Mucosa of descending colon (tissue), 3 donors: ENCODE data around the gene C1QL1. TPM values are rescaled to one million over a fixed set of nuclear protein-coding genes. Genes with fewer than 3 reads are reported as not detected.

Source experiments
- ATAC-seq: fragments of 200-7000 bp; cut with Tn5 transposase; one replicate; pipeline ENCODE4 v1.9.1; 2020; ENCODE audit warnings: mild to moderate bottlenecking, moderate library complexity
- DNase-seq, 3 donors: peaks; one replicate each; pipeline ENCODE4 v3.0.0-alpha.2; 2020
- H3K36me3 ChIP-seq: fragments of 200-600 bp; one replicate; pipeline ENCODE4 v1.8.0; 2021; ENCODE audit warnings: low read depth, mild to moderate bottlenecking
- H3K4me1 ChIP-seq: fragments of 200-600 bp; one replicate; pipeline ENCODE4 v1.8.0; 2021; ENCODE audit warnings: low read depth, mild to moderate bottlenecking
- H3K4me3 ChIP-seq: fragments of 200-600 bp; one replicate; pipeline ENCODE4 v1.8.0; 2021; ENCODE audit warnings: mild to moderate bottlenecking
- H3K9me3 ChIP-seq: fragments of 200-600 bp; one replicate; pipeline ENCODE4 v1.8.0; 2021; ENCODE audit warnings: mild to moderate bottlenecking
- intact Hi-C, 2 donors: fragments of 100-400 bp; cut with DNase I in 1 of 2; cut with micrococcal nuclease in 1 of 2; formaldehyde crosslinking; loops; one replicate each; pipeline versions ENCODE4 v1.11.0 to v1.11.1; 2022; cut with DNase I, micrococcal nuclease
- total RNA-seq, 3 donors: library from RNA; stranded (reverse); fragmentation: NEBNext Ultra II Directional in 2 of 3; extraction: Animal tissue kit (Norgen Biotek cat#: 25700) in 2 of 3; gene quantifications; one replicate each; pipeline versions ENCODE4 v1.2.1 to v1.2.4, GENCODE V29; 2021 to 2023
- TF ChIP-seq, protein P1 (sequence below): fragments of 200-600 bp; IDR thresholded peaks from one replicate; pipeline ENCODE4 v1.8.0; 2022; ENCODE audit warnings: antibody characterized with exemption, mild to moderate bottlenecking
- donor health status: DM: no; HTN: no; CAD: no; lungs with moderate emphysema.
- donor health status: DM: no; HTN: no; CAD: no.
- donor health status: DM: no; HTN: yes; CAD: no.

C1QL1 gene
- total RNA-seq, 3 donors from 2014 or later: 0.29 to 6.5 (median 0.60) TPM

- no peaks in the 10 kb centered on the region for H3K36me3 ChIP-seq
- H3K4me3 ChIP-seq: no peak overlapping the region
- TF ChIP-seq, protein P1, sequence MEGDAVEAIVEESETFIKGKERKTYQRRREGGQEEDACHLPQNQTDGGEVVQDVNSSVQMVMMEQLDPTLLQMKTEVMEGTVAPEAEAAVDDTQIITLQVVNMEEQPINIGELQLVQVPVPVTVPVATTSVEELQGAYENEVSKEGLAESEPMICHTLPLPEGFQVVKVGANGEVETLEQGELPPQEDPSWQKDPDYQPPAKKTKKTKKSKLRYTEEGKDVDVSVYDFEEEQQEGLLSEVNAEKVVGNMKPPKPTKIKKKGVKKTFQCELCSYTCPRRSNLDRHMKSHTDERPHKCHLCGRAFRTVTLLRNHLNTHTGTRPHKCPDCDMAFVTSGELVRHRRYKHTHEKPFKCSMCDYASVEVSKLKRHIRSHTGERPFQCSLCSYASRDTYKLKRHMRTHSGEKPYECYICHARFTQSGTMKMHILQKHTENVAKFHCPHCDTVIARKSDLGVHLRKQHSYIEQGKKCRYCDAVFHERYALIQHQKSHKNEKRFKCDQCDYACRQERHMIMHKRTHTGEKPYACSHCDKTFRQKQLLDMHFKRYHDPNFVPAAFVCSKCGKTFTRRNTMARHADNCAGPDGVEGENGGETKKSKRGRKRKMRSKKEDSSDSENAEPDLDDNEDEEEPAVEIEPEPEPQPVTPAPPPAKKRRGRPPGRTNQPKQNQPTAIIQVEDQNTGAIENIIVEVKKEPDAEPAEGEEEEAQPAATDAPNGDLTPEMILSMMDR: no peak
- intact Hi-C loops: no loop called here
- H3K4me1 ChIP-seq: peaks cover 6% of the 10 kb centered on the region
- ATAC-seq: no peak
- DNase-seq: peak in 1 of 3 donors; percentile 4
- H3K9me3 ChIP-seq: no peaks in the 10 kb centered on the region
Measured at GRCh38 chr17:44914148-44914547, 54.0 kb downstream of the C1QL1 start.

- no peaks in the 10 kb centered on the region for H3K9me3 ChIP-seq
- DNase-seq: peak in 1 of 3 donors; percentile 9
- no peak overlapping the region for H3K4me3 ChIP-seq
- H3K4me1 ChIP-seq: peaks cover 6% of the 10 kb centered on the region
- H3K36me3 ChIP-seq: no peaks in the 10 kb centered on the region
- intact Hi-C loops: no loop called here
- TF ChIP-seq, protein P1: no peak
- ATAC-seq: no peak
Measured at GRCh38 chr17:44913676-44914075, 54.4 kb downstream of the C1QL1 start.

- intact Hi-C loops: no loop called here
- no peaks in the 10 kb centered on the region for H3K9me3 ChIP-seq
Measured at GRCh38 chr17:44912763-44913544, 55.1 kb downstream of the C1QL1 start.

DNA sequence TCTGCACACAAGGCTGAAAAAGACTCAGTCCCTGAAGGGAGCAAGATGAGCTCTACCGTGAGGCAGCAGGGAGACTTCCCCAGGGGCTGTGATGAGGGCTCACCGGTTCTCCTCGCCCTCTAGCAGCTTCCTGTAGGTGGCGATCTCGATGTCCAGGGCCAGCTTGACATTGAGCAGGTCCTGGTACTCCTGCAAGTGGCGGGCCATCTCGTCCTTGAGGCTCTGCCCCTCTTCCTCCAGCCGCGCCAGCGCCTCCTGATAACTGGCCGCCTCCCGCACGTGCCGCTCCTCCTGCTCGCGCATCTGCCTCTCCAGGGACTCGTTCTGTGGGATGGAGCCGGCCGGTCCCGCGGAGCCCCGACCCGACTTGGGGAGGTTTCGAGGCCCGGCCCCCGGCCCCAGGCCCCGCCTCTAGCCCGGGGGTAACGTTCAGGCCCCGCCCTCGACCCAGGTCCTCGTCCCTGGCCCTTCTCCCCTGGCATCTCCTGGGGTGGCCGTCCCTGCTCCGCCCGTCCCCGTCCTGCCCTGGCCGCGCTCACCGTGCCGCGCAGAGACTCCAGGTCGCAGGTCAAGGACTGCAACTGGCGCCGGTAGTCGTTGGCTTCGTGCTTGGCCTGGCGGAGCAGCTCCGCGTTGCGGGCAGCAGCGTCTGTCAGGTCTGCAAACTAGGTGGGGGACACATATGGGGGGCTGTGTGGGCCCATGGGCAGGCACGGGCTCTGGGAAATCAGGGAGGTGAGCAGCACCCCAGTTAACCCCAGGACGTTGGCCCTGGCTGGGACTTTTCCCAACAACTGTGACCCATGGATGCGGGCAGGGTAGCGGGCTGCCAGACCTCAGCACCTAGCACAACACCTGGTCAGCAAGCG is 56.7 kb downstream of the C1QL1 start:
- intact Hi-C loops: no loop called here
- Histone ChIP-seq H3K4me3 (no peak overlapping the region), H3K36me3 (no peaks in the 10 kb centered on the region), H3K4me1 (peaks cover 6% of the 10 kb centered on the region), H3K9me3 (no peaks in the 10 kb centered on the region)
- TF ChIP-seq, protein P1: peak; percentile 39
- DNase-seq (peak in 2 of 3 donors; percentile 75 to 76), ATAC-seq (peak; percentile 81)

More at GRCh38 chr17:44912763-44913544, 55.1 kb downstream of the C1QL1 start:
- Histone ChIP-seq H3K4me3 (no peak overlapping the region), H3K4me1 (peaks cover 6% of the 10 kb centered on the region), H3K36me3 (no peaks in the 10 kb centered on the region)
- TF ChIP-seq, protein P1: no peak
- ATAC-seq (no peak), DNase-seq (peak in 1 of 3 donors; percentile 21)

DNA sequence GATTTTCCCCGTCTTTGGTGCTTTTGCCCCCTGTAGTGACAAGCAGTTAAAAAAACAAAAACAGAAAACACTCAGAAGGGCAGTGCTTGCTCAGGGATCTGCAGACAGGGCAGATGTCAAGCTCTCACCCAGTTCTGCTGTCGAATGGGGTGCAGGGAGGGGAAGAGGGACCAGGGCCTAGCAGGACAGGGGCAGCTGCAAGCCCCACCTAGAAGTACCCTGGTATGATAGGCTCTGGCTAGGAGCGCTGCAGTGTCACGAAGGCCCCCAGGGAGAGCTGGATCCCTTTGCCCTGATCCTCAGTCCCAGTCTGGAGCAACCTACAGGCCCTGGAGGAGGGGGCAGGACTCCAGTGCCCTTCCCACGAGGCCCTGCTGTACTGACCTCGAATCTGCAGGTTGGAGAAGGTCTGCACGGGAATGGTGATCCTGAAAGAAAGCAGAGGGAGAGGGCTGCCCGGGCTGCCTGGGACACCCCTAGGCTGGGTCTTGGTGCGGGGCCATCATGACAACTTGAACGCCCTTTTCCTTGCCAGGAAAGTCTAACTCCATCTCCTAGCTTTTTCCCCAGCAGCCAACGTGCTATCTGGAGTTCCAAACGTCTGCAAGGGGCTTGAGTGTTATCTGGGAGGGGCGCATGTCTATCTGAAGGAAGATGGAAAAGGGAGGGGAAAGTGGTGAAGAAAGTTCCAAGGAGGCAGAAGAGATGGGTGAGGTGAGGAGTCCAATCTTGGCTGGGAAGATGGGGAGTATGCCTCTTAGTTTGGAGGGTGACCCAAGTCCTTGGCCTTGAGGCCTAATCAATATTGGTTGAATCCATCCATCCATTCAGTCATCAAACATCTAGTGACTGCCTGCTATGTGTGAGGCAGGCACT is 57.6 kb downstream of the C1QL1 start:
- intact Hi-C loops: no loop called here

More for the DNA sequence above, 57.6 kb downstream of the C1QL1 start:
- DNase-seq: no peak
- H3K4me1 ChIP-seq: peaks cover 13% of the 10 kb centered on the region
- no peaks in the 10 kb centered on the region for H3K36me3 ChIP-seq
- ATAC-seq: no peak
- no peaks in the 10 kb centered on the region for H3K9me3 ChIP-seq
- no peak overlapping the region for H3K4me3 ChIP-seq
- TF ChIP-seq, protein P1: no peak
